Stimulated activated CD4-positive, alpha-beta T cell treated with anti-CD3 and anti-CD28 coated beads, Interleukin-4, amount 100 ng/mL, for 4 hours (primary cell): ENCODE data around the gene TPD52L1.
"Not testable (repeated sequence)": the region's sequence is repeated elsewhere in the genome, so short reads cannot be mapped to it uniquely, and the experiment has no call there.

Source experiments
- DNase-seq, 2 experiments: peaks; one replicate each; pipeline ENCODE4 v3.0.0-alpha.2; 2020

The TPD52L1 gene

GRCh38 chr6:125153391-125154117 is at the start of gene TPD52L1:
TSS of gene TPD52L1 (plus strand) at chr6:125153773. CDS start at chr6:125153952, 179 bp downstream.
- peak; percentile 50 to 55 for DNase-seq

GRCh38 chr6:125104425-125104824 is 49.1 kb upstream of the TPD52L1 start:
- DNase-seq = no peak

- no peak for DNase-seq
Measured at GRCh38 chr6:125107048-125107447, 46.5 kb upstream of the TPD52L1 start.

- DNase-seq = no peak
Measured at GRCh38 chr6:125107896-125108295, 45.7 kb upstream of the TPD52L1 start.

GRCh38 chr6:125110056-125110455 is 43.5 kb upstream of the TPD52L1 start:
- no peak for DNase-seq

- DNase-seq = no peak
Measured at GRCh38 chr6:125111219-125111983, 42.2 kb upstream of the TPD52L1 start.

GRCh38 chr6:125112934-125113333 is 40.6 kb upstream of the TPD52L1 start:
- no peak for DNase-seq

GRCh38 chr6:125114248-125114858 is 39.2 kb upstream of the TPD52L1 start:
- DNase-seq = peak in 1 of 2 experiments; percentile 31

GRCh38 chr6:125116170-125116569 is 37.4 kb upstream of the TPD52L1 start:
- DNase-seq = no peak

- no peak for DNase-seq
Measured at GRCh38 chr6:125116710-125117109, 36.9 kb upstream of the TPD52L1 start.

- no peak for DNase-seq
Measured at GRCh38 chr6:125117818-125118217, 35.8 kb upstream of the TPD52L1 start.

GRCh38 chr6:125120054-125120590 is 33.5 kb upstream of the TPD52L1 start:
- no peak for DNase-seq

GRCh38 chr6:125121894-125122293 is 31.7 kb upstream of the TPD52L1 start:
- no peak for DNase-seq

- no peak for DNase-seq
Measured at GRCh38 chr6:125123051-125123450, 30.5 kb upstream of the TPD52L1 start.

- no peak for DNase-seq
Measured at GRCh38 chr6:125123468-125124048, 30.0 kb upstream of the TPD52L1 start.

GRCh38 chr6:125124049-125124669 is 29.4 kb upstream of the TPD52L1 start:
- no peak for DNase-seq

GRCh38 chr6:125125856-125126255 is 27.7 kb upstream of the TPD52L1 start:
- DNase-seq = not testable (repeated sequence)

GRCh38 chr6:125129354-125129753 is 24.2 kb upstream of the TPD52L1 start:
- no peak for DNase-seq

- no peak for DNase-seq
Measured at GRCh38 chr6:125132058-125132457, 21.5 kb upstream of the TPD52L1 start.

- DNase-seq = no peak
Measured at GRCh38 chr6:125136378-125136777, 17.2 kb upstream of the TPD52L1 start.

GRCh38 chr6:125138083-125138482 is 15.5 kb upstream of the TPD52L1 start:
- DNase-seq = no peak

- DNase-seq = no peak
Measured at GRCh38 chr6:125140808-125141207, 12.8 kb upstream of the TPD52L1 start.

GRCh38 chr6:125142618-125143017 is 11.0 kb upstream of the TPD52L1 start:
- DNase-seq = no peak
